Peyer's patch (tissue), 4 donors: Measurements from ENCODE around the gene SLC9A7. TPM values are rescaled to one million over a fixed set of nuclear protein-coding genes. Genes with fewer than 3 reads are reported as not detected.

Source experiments
- DNase-seq, 3 donors: peaks; one replicate each; pipeline ENCODE4 v3.0.0-alpha.2; 2017 to 2019
- H3K27ac ChIP-seq, 4 donors: fragments of 200-600 bp; sonication (generic); one replicate each; pipeline ENCODE4 v1.5.1; 2016 to 2019
- H3K27me3 ChIP-seq, 2 donors: fragments of 200-600 bp; sonication (generic); one replicate each; pipeline ENCODE4 v1.5.1; 2019
- H3K36me3 ChIP-seq, 3 donors: fragments of 200-600 bp; sonication (generic); one replicate each; pipeline ENCODE4 v1.5.1; 2016 to 2019
- H3K4me1 ChIP-seq, 4 donors: fragments of 200-600 bp; sonication (generic); one replicate each; pipeline ENCODE4 v1.5.1; 2016 to 2019
- H3K4me3 ChIP-seq, 4 donors: fragments of 200-600 bp; sonication (generic); 1 replicate in 3 of 4; 2 replicates in 1 of 4; pipeline ENCODE4 v1.5.1; 2016 to 2019; ENCODE audit warnings: mild to moderate bottlenecking in 1 of 4
- H3K9me3 ChIP-seq, 4 donors: fragments of 200-600 bp; sonication (generic); one replicate each; pipeline ENCODE4 v1.5.1; 2016 to 2019; ENCODE audit warnings: mild to moderate bottlenecking in 1 of 4
- CTCF ChIP-seq, 6 experiments: fragments of 450-650 bp in 4 of 6; fragments of 200-600 bp in 2 of 6; sonication (generic) in 1 of 6; IDR thresholded peaks; one replicate each; pipeline ENCODE4 v1.5.1; 2017 to 2019; ENCODE audit warnings: antibody characterized with exemption in 6 of 6, mild to moderate bottlenecking in 3 of 6, moderate library complexity in 1 of 6
- POLR2A ChIP-seq, 2 donors: fragments of 450-650 bp; IDR thresholded peaks; one replicate each; pipeline ENCODE4 v1.5.1; 2017; ENCODE audit warnings: antibody characterized with exemption in 2 of 2, mild to moderate bottlenecking in 2 of 2, moderate library complexity in 2 of 2
- small RNA-seq, 2 donors: library from RNA; depleted of rRNA; stranded (forward); fragments of <200 nt; gene quantifications; one replicate each; pipeline ENCODE3, GENCODE V24; 2016
- total RNA-seq, 4 donors: library from RNA; depleted of rRNA; stranded (reverse); fragments of >200 nt; gene quantifications; one replicate each; pipeline ENCODE4 v1.1.0, GENCODE V29; 2016

Gene SLC9A7
- total RNA-seq, 4 donors from 2014 or later = 0.35 to 9.1 (median 2.2) TPM

GRCh38 chrX:46551494-46552128, 207.3 kb downstream of the SLC9A7 start:
- Histone ChIP-seq H3K27me3 (no peaks in the 10 kb centered on the region), H3K27ac (no peak overlapping the region), H3K4me3 (no peak overlapping the region), H3K9me3 (no peaks in the 10 kb centered on the region), H3K36me3 (no peaks in the 10 kb centered on the region), H3K4me1 (no peaks in the 10 kb centered on the region)
- TF ChIP-seq POLR2A (IDR thresholded peaks at IDR 0.05) (no peak), CTCF (IDR thresholded peaks at IDR 0.05) (no peak)
- no peak for DNase-seq

GRCh38 chrX:46549914-46550313, 209.0 kb downstream of the SLC9A7 start:
- DNase-seq = no peak
- Histone ChIP-seq H3K36me3 (no peaks in the 10 kb centered on the region), H3K9me3 (no peaks in the 10 kb centered on the region), H3K4me3 (no peak overlapping the region), H3K4me1 (no peaks in the 10 kb centered on the region), H3K27me3 (no peaks in the 10 kb centered on the region), H3K27ac (no peak overlapping the region)
- TF ChIP-seq POLR2A (IDR thresholded peaks at IDR 0.05) (no peak), CTCF (IDR thresholded peaks at IDR 0.05) (no peak)

Small RNAs within 50 kb of the gene (small RNA-seq; reads per million reads assigned to genes)
- gene RF00017 = 0 reads per million in 2 donors

Other genes starting within 250 kb of the SLC9A7 start
- gene ZNF674, start 213.7 kb downstream of the SLC9A7 start, total RNA-seq = 10 to 100 TPM in 1 of 4 donors, 1 to 10 TPM in 3; 3.3 to 18.2 (median 6.9) TPM
- 10 to 100 TPM in 1 of 4 donors, 1 to 10 TPM in 3; 1.7 to 10.7 (median 4.2) TPM for gene CHST7, start 185.4 kb downstream of the SLC9A7 start, total RNA-seq
- 10 to 100 TPM in 2 of 4 donors, 1 to 10 TPM in 2; 5.4 to 17.3 (median 11.1) TPM for gene RP2, start 77.9 kb upstream of the SLC9A7 start, total RNA-seq
- 10 to 100 TPM in 1 of 4 donors, 1 to 10 TPM in 3; 2.0 to 19.8 (median 2.6) TPM for gene JADE3, start 153.3 kb upstream of the SLC9A7 start, total RNA-seq